Trophoblast cell (in vitro differentiated cells and primary cell): Measurements from ENCODE around the gene RELL2.

Experiments
- DNase-seq, 2 donors: peaks; one replicate each; pipeline ENCODE4 v3.0.0-alpha.2; 2016
- H2AFZ ChIP-seq: 2 replicates; pipeline ENCODE4 v1.6.1; 2013; ENCODE audit warnings: low read length, moderate library complexity, mild to moderate bottlenecking; ENCODE audit not compliant: insufficient read depth, poor library complexity
- H2AK5ac ChIP-seq: 2 replicates; pipeline ENCODE4 v1.6.1; 2013; ENCODE audit warnings: mild to moderate bottlenecking, low read length
- H2BK120ac ChIP-seq: 2 replicates; pipeline ENCODE4 v1.6.1; 2013; ENCODE audit warnings: low read length, mild to moderate bottlenecking, moderate library complexity; ENCODE audit not compliant: insufficient read depth, poor library complexity
- H2BK12ac ChIP-seq: 2 replicates; pipeline ENCODE4 v1.6.1; 2013; ENCODE audit warnings: mild to moderate bottlenecking, low read length, moderate library complexity
- H2BK5ac ChIP-seq: 2 replicates; pipeline ENCODE4 v1.6.1; 2013; ENCODE audit warnings: low read length, low read depth, moderate library complexity, mild to moderate bottlenecking; ENCODE audit not compliant: poor library complexity
- H3K14ac ChIP-seq: 2 replicates; pipeline ENCODE4 v1.6.1; 2013; ENCODE audit warnings: mild to moderate bottlenecking, low read length
- H3K18ac ChIP-seq: 2 replicates; pipeline ENCODE4 v1.6.1; 2013; ENCODE audit warnings: mild to moderate bottlenecking, low read length
- H3K23ac ChIP-seq: 2 replicates; pipeline ENCODE4 v1.6.1; 2013; ENCODE audit warnings: low read length
- H3K27ac ChIP-seq: 2 replicates; pipeline ENCODE4 v1.5.1; 2013; ENCODE audit warnings: low read depth, mild to moderate bottlenecking, inconsistent platforms, low read length, moderate library complexity
- H3K27me3 ChIP-seq: 2 replicates; pipeline ENCODE4 v1.6.1; 2013; ENCODE audit warnings: inconsistent platforms, mild to moderate bottlenecking, low read length, moderate library complexity; ENCODE audit not compliant: insufficient read depth
- H3K36me3 ChIP-seq, 2 experiments: 1 replicate in 1 of 2; 2 replicates in 1 of 2; pipeline ENCODE4 v1.6.1; 2013; ENCODE audit warnings: low read length in 2 of 2, mild to moderate bottlenecking in 2 of 2, moderate library complexity in 1 of 2; ENCODE audit not compliant: insufficient read depth in 2 of 2, control insufficient read depth in 1 of 2
- H3K4ac ChIP-seq: 2 replicates; pipeline ENCODE4 v1.6.1; 2013; ENCODE audit warnings: low read depth, mild to moderate bottlenecking, low read length, moderate library complexity
- H3K4me1 ChIP-seq, 2 experiments: 1 replicate in 1 of 2; 2 replicates in 1 of 2; pipeline ENCODE4 v1.6.1; 2013; ENCODE audit warnings: low read length in 2 of 2, mild to moderate bottlenecking in 2 of 2, moderate library complexity in 1 of 2; ENCODE audit not compliant: insufficient read depth in 2 of 2, control insufficient read depth in 1 of 2
- H3K4me2 ChIP-seq: 2 replicates; pipeline ENCODE4 v1.6.1; 2013; ENCODE audit warnings: inconsistent platforms, mild to moderate bottlenecking, low read length, moderate library complexity
- H3K4me3 ChIP-seq: 2 replicates; pipeline ENCODE4 v1.5.1; 2013; ENCODE audit warnings: mild to moderate bottlenecking, low read depth, low read length, inconsistent platforms
- H3K79me1 ChIP-seq: one replicate; pipeline ENCODE4 v1.6.1; 2013; ENCODE audit warnings: low read length
- H3K79me2 ChIP-seq: 2 replicates; pipeline ENCODE4 v1.6.1; 2013; ENCODE audit warnings: low read length, mild to moderate bottlenecking; ENCODE audit not compliant: control insufficient read depth, insufficient read depth, poor library complexity
- H3K9ac ChIP-seq: 2 replicates; pipeline ENCODE4 v1.6.1; 2013; ENCODE audit warnings: mild to moderate bottlenecking, low read length
- H3K9me3 ChIP-seq: 2 replicates; pipeline ENCODE4 v1.6.1; 2013; ENCODE audit warnings: low read depth, mild to moderate bottlenecking, control low read depth, inconsistent platforms, low read length; ENCODE audit not compliant: insufficient read depth
- H4K12ac ChIP-seq: 2 replicates; pipeline ENCODE4 v1.6.1; 2013; ENCODE audit warnings: low read depth, mild to moderate bottlenecking, low read length, moderate library complexity
- H4K8ac ChIP-seq: 2 replicates; pipeline ENCODE4 v1.6.1; 2013; ENCODE audit warnings: low read depth, mild to moderate bottlenecking, low read length, moderate library complexity
- H4K91ac ChIP-seq: one replicate; pipeline ENCODE4 v1.6.1; 2013; ENCODE audit warnings: low read depth, mild to moderate bottlenecking, low read length, moderate library complexity
- WGBS: extraction: QIAGEN DNeasy Blood & Tissue Kit; methylation state at CpG from one replicate; pipeline ENCODE4 v1.1.7; 2013; ENCODE audit warnings: missing lambda C conversion rate; ENCODE audit not compliant: insufficient read length, insufficient coverage; ENCODE audit errors: extremely low coverage; 5-methylcytosine and 5-hydroxymethylcytosine counted together

Gene RELL2

GRCh38 chr5:141649972-141650371 lies 13.2 kb downstream of the RELL2 start:
- peaks cover 10% of the 10 kb centered on the region in 2 experiments for H3K4me1 ChIP-seq
- H3K79me2 ChIP-seq: peaks cover 2% of the 10 kb centered on the region
- H2BK120ac ChIP-seq: no peak overlapping the region
- H3K4ac ChIP-seq: no peak overlapping the region
- H2BK5ac ChIP-seq: no peak overlapping the region
- H3K36me3 ChIP-seq: peaks cover 11 to 22% of the 10 kb centered on the region in 2 experiments
- no peak overlapping the region for H2BK12ac ChIP-seq
- no peak for DNase-seq
- H3K23ac ChIP-seq: no peak overlapping the region
- H3K14ac ChIP-seq: no peak overlapping the region
- H4K91ac ChIP-seq: no peak overlapping the region
- no peaks in the 10 kb centered on the region for H3K27me3 ChIP-seq
- no peak overlapping the region for H3K27ac ChIP-seq
- H2AFZ ChIP-seq: no peak overlapping the region
- no peak overlapping the region for H3K9ac ChIP-seq
- no peak overlapping the region for H2AK5ac ChIP-seq
- no peak overlapping the region for H4K12ac ChIP-seq
- H3K79me1 ChIP-seq: no peaks in the 10 kb centered on the region
- H4K8ac ChIP-seq: no peak overlapping the region
- H3K9me3 ChIP-seq: peaks cover 3% of the 10 kb centered on the region
- no peak overlapping the region for H3K4me2 ChIP-seq
- H3K4me3 ChIP-seq: no peak overlapping the region
- no peak overlapping the region for H3K18ac ChIP-seq

- peaks cover 8 to 25% of the 10 kb centered on the region in 2 experiments for H3K36me3 ChIP-seq
- H3K4me3 ChIP-seq: peak within 1 kb of the TSS; percentile 82
- DNase-seq: peak; percentile 76 to 84
- peak within 1 kb of the TSS; percentile 9 for H3K18ac ChIP-seq
- H2AFZ ChIP-seq: peak within 1 kb of the TSS; percentile 88
- peaks cover 2% of the 10 kb centered on the region for H3K79me2 ChIP-seq
- H3K27me3 ChIP-seq: no peaks in the 10 kb centered on the region
- peak within 1 kb of the TSS; percentile 18 for H3K14ac ChIP-seq
- H2AK5ac ChIP-seq: peak within 1 kb of the TSS; percentile 92
- no peak within 1 kb of the TSS for H3K27ac ChIP-seq
- peak within 1 kb of the TSS; percentile 55 for H4K91ac ChIP-seq
- H3K9me3 ChIP-seq: peaks cover 7% of the 10 kb centered on the region
- no peak within 1 kb of the TSS for H2BK5ac ChIP-seq
- H3K23ac ChIP-seq: no peak within 1 kb of the TSS
- no peaks in the 10 kb centered on the region for H3K79me1 ChIP-seq
- no peak within 1 kb of the TSS for H3K4ac ChIP-seq
- H3K4me1 ChIP-seq: peaks cover 10% of the 10 kb centered on the region in 2 experiments
- WGBS: no CpG with 5 or more reads among the region's 50 CpGs
- peak within 1 kb of the TSS; percentile 78 for H4K12ac ChIP-seq
- H2BK12ac ChIP-seq: no peak within 1 kb of the TSS
- peak within 1 kb of the TSS; percentile 78 for H4K8ac ChIP-seq
- H2BK120ac ChIP-seq: peak within 1 kb of the TSS; percentile 12
- H3K9ac ChIP-seq: peak within 1 kb of the TSS; percentile 59
- H3K4me2 ChIP-seq: peak within 1 kb of the TSS; percentile 86
Measured at GRCh38 chr5:141650851-141651727, 14.3 kb downstream of the RELL2 start, which contains the start of gene FCHSD1. FCHSD1 (minus strand) TSS chr5:141651418; CDS start chr5:141651368, 50 bp downstream.

- Histone ChIP-seq H3K4me3 (no peak overlapping the region), H2AK5ac (no peak overlapping the region), H3K18ac (no peak overlapping the region), H3K79me1 (no peaks in the 10 kb centered on the region), H3K4ac (no peak overlapping the region), H3K27me3 (no peaks in the 10 kb centered on the region), H4K12ac (no peak overlapping the region), H4K8ac (peak overlapping the region; percentile 21), H3K23ac (no peak overlapping the region), H3K27ac (no peak overlapping the region), H3K79me2 (peaks cover 2% of the 10 kb centered on the region), H3K4me1 (peaks cover 10% of the 10 kb centered on the region in 2 experiments), H3K4me2 (peak overlapping the region; percentile 86), H3K9me3 (peaks cover 7% of the 10 kb centered on the region), H2AFZ (no peak overlapping the region), H4K91ac (no peak overlapping the region), H2BK12ac (no peak overlapping the region), H3K36me3 (peaks cover 13 to 24% of the 10 kb centered on the region in 2 experiments), H2BK5ac (no peak overlapping the region), H3K9ac (no peak overlapping the region), H3K14ac (no peak overlapping the region), H2BK120ac (no peak overlapping the region)
- no CpG with 5 or more reads among the region's 9 CpGs for WGBS
- DNase-seq: peak in 1 of 2 donors; percentile 15
Measured at GRCh38 chr5:141651728-141652105, 14.9 kb downstream of the RELL2 start.

DNA sequence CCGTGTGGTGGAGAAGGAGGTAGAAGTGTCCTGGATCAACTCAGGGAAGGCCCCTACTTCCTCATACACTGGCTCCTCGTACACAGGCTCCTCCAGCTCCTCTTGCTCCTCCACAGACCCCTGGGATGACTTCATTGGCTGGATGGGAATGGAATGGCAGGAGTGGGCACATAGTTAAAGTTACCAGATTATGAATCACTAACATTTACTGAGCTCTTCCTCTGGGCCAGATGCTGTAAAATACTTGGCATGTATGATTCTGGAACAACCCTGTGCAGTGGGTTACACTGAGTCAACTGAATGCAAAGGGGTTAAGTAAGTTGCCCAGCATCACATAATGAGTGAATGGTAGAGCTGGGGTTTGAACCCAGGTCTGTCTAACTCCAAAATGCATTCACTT lies 17.5 kb downstream of the RELL2 start:
- no peak overlapping the region for H2BK5ac ChIP-seq
- no peak overlapping the region for H3K14ac ChIP-seq
- no peak overlapping the region for H4K91ac ChIP-seq
- no peak overlapping the region for H4K8ac ChIP-seq
- H2BK12ac ChIP-seq: no peak overlapping the region
- peaks cover 11 to 31% of the 10 kb centered on the region in 2 experiments for H3K36me3 ChIP-seq
- H3K79me2 ChIP-seq: peaks cover 2% of the 10 kb centered on the region
- no peak overlapping the region for H2AFZ ChIP-seq
- DNase-seq: peak; percentile 13 to 47
- no peak overlapping the region for H3K27ac ChIP-seq
- peaks cover 9% of the 10 kb centered on the region for H3K9me3 ChIP-seq
- H3K23ac ChIP-seq: no peak overlapping the region
- no peaks in the 10 kb centered on the region for H3K79me1 ChIP-seq
- no peak overlapping the region for H3K18ac ChIP-seq
- H2AK5ac ChIP-seq: no peak overlapping the region
- no peaks in the 10 kb centered on the region for H3K27me3 ChIP-seq
- WGBS: no CpG with 5 or more reads among the region's 2 CpGs
- no peak overlapping the region for H4K12ac ChIP-seq
- H3K4me3 ChIP-seq: no peak overlapping the region
- H3K9ac ChIP-seq: no peak overlapping the region
- no peak overlapping the region for H3K4ac ChIP-seq
- peaks cover 10% of the 10 kb centered on the region in 2 experiments for H3K4me1 ChIP-seq
- no peak overlapping the region for H2BK120ac ChIP-seq
- H3K4me2 ChIP-seq: no peak overlapping the region
